Stimulated activated effector memory CD8-positive, alpha-beta T cell treated with anti-CD3 and anti-CD28 coated beads, Interleukin-12 subunit alpha, Interleukin-12 subunit beta, amount 100 ng/mL, for 72 hours (primary cell): Measurements from ENCODE around the gene OR10AD1.

ENCODE experiments used
- ATAC-seq: fragments of 150-1000 bp; cut with Tn5 transposase; 2 replicates; pipeline ENCODE4 v1.10.0; 2021
- DNase-seq, 2 donors: peaks; one replicate each; pipeline ENCODE4 v3.0.0; 2021 to 2022; ENCODE audit warnings: low spot score in 2 of 2
- H3K27ac Mint-ChIP-seq: one replicate; pipeline ENCODE4 v1.8.0; 2022; ENCODE audit warnings: mild to moderate bottlenecking, mixed read lengths
- H3K36me3 Mint-ChIP-seq: one replicate; pipeline ENCODE4 v1.8.0; 2022; ENCODE audit warnings: mild to moderate bottlenecking, mixed read lengths
- H3K4me1 Mint-ChIP-seq: one replicate; pipeline ENCODE4 v1.8.0; 2022; ENCODE audit warnings: mixed read lengths
- H3K4me3 Mint-ChIP-seq: one replicate; pipeline ENCODE4 v1.8.0; 2022; ENCODE audit warnings: mild to moderate bottlenecking, mixed read lengths
- H3K9me3 Mint-ChIP-seq: one replicate; pipeline ENCODE4 v1.8.0; 2022; ENCODE audit warnings: mixed read lengths

Gene OR10AD1

GRCh38 chr12:48182631-48183030 is 20.5 kb downstream of the OR10AD1 start:
- Mint-ChIP-seq H3K4me1 (peaks cover 21% of the 10 kb centered on the region), H3K4me3 (peak overlapping the region; percentile 86), H3K9me3 (no peaks in the 10 kb centered on the region), H3K27ac (no peak overlapping the region), H3K36me3 (no peaks in the 10 kb centered on the region)
- DNase-seq (no peak), ATAC-seq (peak; percentile 24)

GRCh38 chr12:48180857-48181495 is 22.1 kb downstream of the OR10AD1 start:
- Mint-ChIP-seq H3K27ac (peak overlapping the region; percentile 2), H3K4me3 (no peak overlapping the region), H3K9me3 (no peaks in the 10 kb centered on the region), H3K36me3 (no peaks in the 10 kb centered on the region), H3K4me1 (peaks cover 19% of the 10 kb centered on the region)
- no peak for DNase-seq
- no peak for ATAC-seq

GRCh38 chr12:48180424-48180823 is 22.7 kb downstream of the OR10AD1 start:
- Mint-ChIP-seq H3K36me3 (no peaks in the 10 kb centered on the region), H3K4me1 (peaks cover 19% of the 10 kb centered on the region), H3K4me3 (no peak overlapping the region), H3K9me3 (no peaks in the 10 kb centered on the region), H3K27ac (no peak overlapping the region)
- no peak for DNase-seq
- no peak for ATAC-seq

GRCh38 chr12:48179466-48179865 is 23.6 kb downstream of the OR10AD1 start:
- no peak overlapping the region for H3K27ac Mint-ChIP-seq
- no peaks in the 10 kb centered on the region for H3K36me3 Mint-ChIP-seq
- no peaks in the 10 kb centered on the region for H3K9me3 Mint-ChIP-seq
- no peak for DNase-seq
- no peak for ATAC-seq
- no peak overlapping the region for H3K4me3 Mint-ChIP-seq
- H3K4me1 Mint-ChIP-seq, result peaks cover 20% of the 10 kb centered on the region

- Mint-ChIP-seq H3K9me3 (no peaks in the 10 kb centered on the region), H3K4me3 (no peak overlapping the region)
- no peak for ATAC-seq
Measured at GRCh38 chr12:48177982-48178381, 25.1 kb downstream of the OR10AD1 start.

GRCh38 chr12:48176417-48176751 is 26.7 kb downstream of the OR10AD1 start:
- H3K27ac Mint-ChIP-seq, result no peak overlapping the region
- H3K4me3 Mint-ChIP-seq, result no peak overlapping the region
- ATAC-seq (no peak), DNase-seq (no peak)
- H3K36me3 Mint-ChIP-seq, result no peaks in the 10 kb centered on the region
- H3K9me3 Mint-ChIP-seq, result no peaks in the 10 kb centered on the region
- peaks cover 11% of the 10 kb centered on the region for H3K4me1 Mint-ChIP-seq

More at GRCh38 chr12:48177982-48178381, 25.1 kb downstream of the OR10AD1 start:
- Mint-ChIP-seq H3K36me3 (no peaks in the 10 kb centered on the region), H3K27ac (no peak overlapping the region), H3K4me1 (peaks cover 20% of the 10 kb centered on the region)
- no peak for DNase-seq

- ATAC-seq (no peak), DNase-seq (no peak)
- H3K9me3 Mint-ChIP-seq, result no peaks in the 10 kb centered on the region
- no peaks in the 10 kb centered on the region for H3K36me3 Mint-ChIP-seq
- H3K4me1 Mint-ChIP-seq, result peaks cover 11% of the 10 kb centered on the region
- H3K4me3 Mint-ChIP-seq, result peak overlapping the region; percentile 3
- H3K27ac Mint-ChIP-seq, result no peak overlapping the region
Measured at GRCh38 chr12:48175613-48176416, 27.3 kb downstream of the OR10AD1 start.

GRCh38 chr12:48169011-48169410 is 34.1 kb downstream of the OR10AD1 start:
- H3K27ac Mint-ChIP-seq, result no peak overlapping the region
- H3K4me1 Mint-ChIP-seq, result no peaks in the 10 kb centered on the region
- H3K4me3 Mint-ChIP-seq, result no peak overlapping the region
- ATAC-seq (no peak), DNase-seq (no peak)
- no peaks in the 10 kb centered on the region for H3K36me3 Mint-ChIP-seq
- H3K9me3 Mint-ChIP-seq, result no peaks in the 10 kb centered on the region

- ATAC-seq (peak; percentile 60), DNase-seq (peak in 1 of 2 donors; percentile 38)
- no peaks in the 10 kb centered on the region for H3K4me1 Mint-ChIP-seq
- no peaks in the 10 kb centered on the region for H3K36me3 Mint-ChIP-seq
- H3K4me3 Mint-ChIP-seq, result no peak overlapping the region
- H3K9me3 Mint-ChIP-seq, result no peaks in the 10 kb centered on the region
- no peak overlapping the region for H3K27ac Mint-ChIP-seq
Measured at GRCh38 chr12:48165089-48165981, 37.8 kb downstream of the OR10AD1 start.

- Mint-ChIP-seq H3K4me3 (no peak overlapping the region), H3K27ac (no peak overlapping the region), H3K9me3 (no peaks in the 10 kb centered on the region), H3K36me3 (no peaks in the 10 kb centered on the region), H3K4me1 (no peaks in the 10 kb centered on the region)
- DNase-seq (no peak), ATAC-seq (no peak)
Measured at GRCh38 chr12:48164451-48164850, 38.6 kb downstream of the OR10AD1 start.

- Mint-ChIP-seq H3K9me3 (no peaks in the 10 kb centered on the region), H3K27ac (no peak overlapping the region), H3K4me1 (peaks cover 6% of the 10 kb centered on the region), H3K36me3 (no peaks in the 10 kb centered on the region), H3K4me3 (no peak overlapping the region)
- ATAC-seq, result no peak
- no peak for DNase-seq
Measured at GRCh38 chr12:48163150-48163747, 39.8 kb downstream of the OR10AD1 start.

GRCh38 chr12:48160807-48161206 is 42.3 kb downstream of the OR10AD1 start:
- ATAC-seq, result no peak
- Mint-ChIP-seq H3K9me3 (no peaks in the 10 kb centered on the region), H3K36me3 (peaks cover 14% of the 10 kb centered on the region), H3K4me1 (peaks cover 17% of the 10 kb centered on the region), H3K4me3 (no peak overlapping the region), H3K27ac (no peak overlapping the region)
- DNase-seq, result no peak

GRCh38 chr12:48160046-48160445 is 43.0 kb downstream of the OR10AD1 start:
- no peak for ATAC-seq
- H3K4me3 Mint-ChIP-seq, result no peak overlapping the region
- no peaks in the 10 kb centered on the region for H3K9me3 Mint-ChIP-seq
- no peak overlapping the region for H3K27ac Mint-ChIP-seq
- peaks cover 17% of the 10 kb centered on the region for H3K4me1 Mint-ChIP-seq
- peaks cover 14% of the 10 kb centered on the region for H3K36me3 Mint-ChIP-seq
- no peak for DNase-seq

- Mint-ChIP-seq H3K9me3 (no peaks in the 10 kb centered on the region), H3K4me3 (peak overlapping the region; percentile 91), H3K36me3 (peaks cover 33% of the 10 kb centered on the region), H3K27ac (peak overlapping the region; percentile 95), H3K4me1 (peaks cover 28% of the 10 kb centered on the region)
- no peak for DNase-seq
- ATAC-seq, result no peak
Measured at GRCh38 chr12:48157889-48158370, 45.2 kb downstream of the OR10AD1 start.
